ENCODE data around the gene RTN4.
A peak's percentile ranks its signal among the peaks of the same experiment; 100 is the strongest.
"Not testable (repeated sequence)": the region's sequence is repeated elsewhere in the genome, so short reads cannot be mapped to it uniquely, and the experiment has no call there.

RTN4 gene

GRCh38 chr2:55063713-55064323 lies 13.6 kb upstream of the RTN4 start:
- no peak for DNase-seq

GRCh38 chr2:55063226-55063625 lies 13.0 kb upstream of the RTN4 start:
- no peak for DNase-seq

- DNase-seq, result no peak
Measured at GRCh38 chr2:55062754-55063153, 12.5 kb upstream of the RTN4 start.

- no peak for DNase-seq
Measured at GRCh38 chr2:55061523-55062344, 11.5 kb upstream of the RTN4 start.

- no peak for DNase-seq
Measured at GRCh38 chr2:55059793-55060192, 9.5 kb upstream of the RTN4 start.

- no peak for DNase-seq
Measured at GRCh38 chr2:55057474-55057873, 7.2 kb upstream of the RTN4 start.

GRCh38 chr2:55056024-55056521 lies 5.8 kb upstream of the RTN4 start:
- DNase-seq, result no peak

- DNase-seq, result no peak
Measured at GRCh38 chr2:55054106-55054875, 4.0 kb upstream of the RTN4 start.

- DNase-seq, result not testable (repeated sequence)
Measured at GRCh38 chr2:55053225-55053624, 3.0 kb upstream of the RTN4 start.

- no peak for DNase-seq
Measured at GRCh38 chr2:55052129-55053061, 2.1 kb upstream of the RTN4 start.

- peak; percentile 81 for DNase-seq
Measured at GRCh38 chr2:55051026-55051866, 995 bp upstream of the RTN4 start.

- no peak for DNase-seq
Measured at GRCh38 chr2:55049821-55050099, 491 bp downstream of the RTN4 start.

GRCh38 chr2:55049043-55049820 lies 1.0 kb downstream of the RTN4 start:
- peak; percentile 94 for DNase-seq

GRCh38 chr2:55048508-55049042 lies 1.7 kb downstream of the RTN4 start:
- peak; percentile 48 for DNase-seq

GRCh38 chr2:55047677-55048299 lies 2.5 kb downstream of the RTN4 start:
- DNase-seq, result peak; percentile 48

GRCh38 chr2:55045780-55046179 lies 4.5 kb downstream of the RTN4 start:
- no peak for DNase-seq

- DNase-seq, result no peak
Measured at GRCh38 chr2:55043841-55044240, 6.4 kb downstream of the RTN4 start.

- DNase-seq, result no peak
Measured at GRCh38 chr2:55038428-55038827, 11.8 kb downstream of the RTN4 start.

GRCh38 chr2:55035716-55036115 lies 14.5 kb downstream of the RTN4 start:
- no peak for DNase-seq

GRCh38 chr2:55033921-55034320 lies 16.3 kb downstream of the RTN4 start:
- no peak for DNase-seq

Data from right forelimb (tissue), 1 donor.